Lower leg skin (tissue), 3 donors: ENCODE data around the gene GABRR3.

ENCODE experiments used
- POLR2A ChIP-seq, 2 donors: fragments of 450-650 bp; IDR thresholded peaks; one replicate each; pipeline ENCODE4 v1.6.1; 2016 to 2017; ENCODE audit warnings: antibody characterized with exemption in 2 of 2, mild to moderate bottlenecking in 1 of 2, moderate library complexity in 1 of 2
- TF ChIP-seq, protein P1 (sequence below), 3 donors: fragments of 450-650 bp; IDR thresholded peaks; one replicate each; pipeline ENCODE4 v1.5.1; 2016; ENCODE audit warnings: antibody characterized with exemption in 3 of 3, mild to moderate bottlenecking in 3 of 3, moderate library complexity in 2 of 3

- TF ChIP-seq, protein P1, sequence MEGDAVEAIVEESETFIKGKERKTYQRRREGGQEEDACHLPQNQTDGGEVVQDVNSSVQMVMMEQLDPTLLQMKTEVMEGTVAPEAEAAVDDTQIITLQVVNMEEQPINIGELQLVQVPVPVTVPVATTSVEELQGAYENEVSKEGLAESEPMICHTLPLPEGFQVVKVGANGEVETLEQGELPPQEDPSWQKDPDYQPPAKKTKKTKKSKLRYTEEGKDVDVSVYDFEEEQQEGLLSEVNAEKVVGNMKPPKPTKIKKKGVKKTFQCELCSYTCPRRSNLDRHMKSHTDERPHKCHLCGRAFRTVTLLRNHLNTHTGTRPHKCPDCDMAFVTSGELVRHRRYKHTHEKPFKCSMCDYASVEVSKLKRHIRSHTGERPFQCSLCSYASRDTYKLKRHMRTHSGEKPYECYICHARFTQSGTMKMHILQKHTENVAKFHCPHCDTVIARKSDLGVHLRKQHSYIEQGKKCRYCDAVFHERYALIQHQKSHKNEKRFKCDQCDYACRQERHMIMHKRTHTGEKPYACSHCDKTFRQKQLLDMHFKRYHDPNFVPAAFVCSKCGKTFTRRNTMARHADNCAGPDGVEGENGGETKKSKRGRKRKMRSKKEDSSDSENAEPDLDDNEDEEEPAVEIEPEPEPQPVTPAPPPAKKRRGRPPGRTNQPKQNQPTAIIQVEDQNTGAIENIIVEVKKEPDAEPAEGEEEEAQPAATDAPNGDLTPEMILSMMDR (IDR thresholded peaks at IDR 0.05) = no peak
- TF ChIP-seq POLR2A (IDR thresholded peaks at IDR 0.05) = no peak
Observed at GRCh38 chr3:98005438-98005837, 29.7 kb downstream of the GABRR3 start.
